K562 (cell line): ENCODE results near the gene SLCO2B1. TPM values are rescaled to one million over a fixed set of nuclear protein-coding genes. Genes with fewer than 3 reads are reported as not detected.
A peak's percentile ranks its signal among the peaks of the same experiment; 100 is the strongest.

Experiments used
- FOXA3 ChIP-seq, 2 experiments: fragments of 450-650 bp in 1 of 2; sonication (generic) in 1 of 2; formaldehyde crosslinking; IDR thresholded peaks in 1 of 2; conservative IDR thresholded peaks in 1 of 2; 2 replicates each; pipeline versions ENCODE4 v1.4.0 to v1.8.0; 2020 to 2022; ENCODE audit warnings: mild to moderate bottlenecking in 2 of 2, missing genetic modification reagents in 1 of 2
- GTF2E2 ChIP-seq: fragments of 200-800 bp; sonication (Bioruptor generic); IDR thresholded peaks from 2 replicates; pipeline ENCODE4 v1.6.1; 2016; ENCODE audit warnings: missing genetic modification characterization, missing compliant biosample characterization
- SRF ChIP-seq, 2 experiments: fragments of 250-450, 450-650 bp in 1 of 2; sonication (Bioruptor Pico) in 1 of 2; sonication (generic) in 1 of 2; formaldehyde crosslinking; IDR thresholded peaks; 2 replicates each; pipeline versions ENCODE4 v1.5.0 to v1.5.1; 2020 to 2022; ENCODE audit warnings: mild to moderate bottlenecking in 1 of 2, missing genetic modification reagents in 1 of 2
- ZNF134 ChIP-seq: fragments of 250-450 bp; sonication (Bioruptor Pico); conservative IDR thresholded peaks from 2 replicates; pipeline ENCODE4 v1.4.0; 2020
- ZNF316 ChIP-seq: fragments of 450-650 bp; IDR thresholded peaks from 2 replicates; pipeline ENCODE4 v1.6.1; 2016
- ZNF445 ChIP-seq: fragments of 250-450 bp; sonication (Bioruptor Pico); IDR thresholded peaks from 2 replicates; pipeline ENCODE4 v1.4.0; 2020; ENCODE audit warnings: low read depth, mild to moderate bottlenecking, moderate library complexity
- polyA plus RNA-seq, 8 experiments: library from polyadenylated mRNA; depleted of rRNA in 4 of 8; stranded (reverse) in 5 of 8; unstranded in 3 of 8; fragments of >200 nt; fragmentation: Nextera tagmentation in 2 of 8; fragmentation: Illumina TruSeq in 1 of 8; extraction: Ambion mirVana in 2 of 8; extraction: Trizol in 1 of 8; gene quantifications; 2 replicates each; pipeline versions ENCODE4 v1.2.1 to v1.2.3, GENCODE V29; 2011 to 2014; ENCODE audit warnings: inconsistent platforms in 1 of 8, missing spikeins in 1 of 8
- total RNA-seq, 7 experiments: library from RNA; depleted of rRNA in 6 of 7; stranded (reverse); fragments of >200 nt in 6 of 7; fragmentation: Illumina TruSeq in 2 of 7; extraction: Trizol in 2 of 7; gene quantifications; 2 replicates each; pipeline versions ENCODE4 v1.2.1 to v1.2.3, GENCODE V29; 2011 to 2021; ENCODE audit warnings: low replicate concordance in 1 of 7
- TF ChIP-seq, protein P1 (sequence below): sonication (generic); formaldehyde crosslinking; IDR thresholded peaks from 2 replicates; pipeline ENCODE4 v1.8.0; 2022; ENCODE audit warnings: mild to moderate bottlenecking, missing genetic modification reagents
- TF ChIP-seq, protein P2 (sequence below): fragments of 200-800 bp; sonication (Bioruptor generic); IDR thresholded peaks from 2 replicates; pipeline ENCODE4 v1.6.1; 2017; ENCODE audit warnings: missing genetic modification characterization, missing compliant biosample characterization
- TF ChIP-seq, protein P3 (sequence below), 2 experiments: fragments of 250-450 bp in 1 of 2; fragments of 450-650 bp in 1 of 2; sonication (Bioruptor Pico) in 1 of 2; IDR thresholded peaks; 2 replicates each; pipeline versions ENCODE4 v1.6.1 to v1.8.0; 2016 to 2021; ENCODE audit warnings: mild to moderate bottlenecking in 2 of 2, moderate library complexity in 2 of 2, missing compliant biosample characterization in 1 of 2, missing genetic modification characterization in 1 of 2

SLCO2B1 gene
- total and polyA plus RNA-seq, 9 of the 15 experiments (the other 6 are each of a cell fraction or from before 2014, with no cell fraction given) = 0.70 to 14.7 (median 7.6) TPM

DNA sequence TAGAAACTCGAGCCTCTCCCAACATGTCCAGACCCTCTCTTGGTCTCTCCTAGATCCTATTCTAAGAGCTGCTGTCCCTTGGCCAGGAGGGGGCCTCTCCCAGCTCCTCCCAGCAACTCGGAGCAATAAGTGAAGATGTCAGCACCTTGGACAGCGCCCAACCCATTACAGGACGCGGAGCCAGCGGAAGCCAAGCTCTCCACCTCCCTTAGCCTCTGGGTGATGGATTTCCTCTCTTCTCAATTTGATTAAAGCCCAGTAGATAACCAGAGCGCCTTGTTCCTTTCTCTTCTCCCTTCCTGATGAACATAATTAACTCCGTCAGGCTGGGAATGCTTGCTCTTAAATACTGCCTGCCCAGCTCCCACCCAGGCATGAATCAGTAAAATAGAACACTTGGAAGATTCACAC is 63.5 kb downstream of the SLCO2B1 start (continued):
- no peak for TF ChIP-seq GTF2E2 (tag)
- TF ChIP-seq, protein P1, sequence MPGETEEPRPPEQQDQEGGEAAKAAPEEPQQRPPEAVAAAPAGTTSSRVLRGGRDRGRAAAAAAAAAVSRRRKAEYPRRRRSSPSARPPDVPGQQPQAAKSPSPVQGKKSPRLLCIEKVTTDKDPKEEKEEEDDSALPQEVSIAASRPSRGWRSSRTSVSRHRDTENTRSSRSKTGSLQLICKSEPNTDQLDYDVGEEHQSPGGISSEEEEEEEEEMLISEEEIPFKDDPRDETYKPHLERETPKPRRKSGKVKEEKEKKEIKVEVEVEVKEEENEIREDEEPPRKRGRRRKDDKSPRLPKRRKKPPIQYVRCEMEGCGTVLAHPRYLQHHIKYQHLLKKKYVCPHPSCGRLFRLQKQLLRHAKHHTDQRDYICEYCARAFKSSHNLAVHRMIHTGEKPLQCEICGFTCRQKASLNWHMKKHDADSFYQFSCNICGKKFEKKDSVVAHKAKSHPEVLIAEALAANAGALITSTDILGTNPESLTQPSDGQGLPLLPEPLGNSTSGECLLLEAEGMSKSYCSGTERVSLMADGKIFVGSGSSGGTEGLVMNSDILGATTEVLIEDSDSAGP (CRISPR knock-in tag) = peak; percentile 73
- no peak for TF ChIP-seq ZNF134 (CRISPR knock-in tag)
- peak in 1 of 2 experiments; percentile 86; a peak in 2 of 4 replicates for TF ChIP-seq SRF (CRISPR knock-in tag; IDR thresholded peaks at IDR 0.05)
- 0 out of 4 replicates have a peak, but pooled peaks of 1 of the 2 experiments have one; percentile 33 for TF ChIP-seq FOXA3 (CRISPR knock-in tag; conservative IDR thresholded peaks at IDR 0.05 in 1 of 2, IDR thresholded peaks at IDR 0.05 in 1 of 2)
- TF ChIP-seq, protein P2, sequence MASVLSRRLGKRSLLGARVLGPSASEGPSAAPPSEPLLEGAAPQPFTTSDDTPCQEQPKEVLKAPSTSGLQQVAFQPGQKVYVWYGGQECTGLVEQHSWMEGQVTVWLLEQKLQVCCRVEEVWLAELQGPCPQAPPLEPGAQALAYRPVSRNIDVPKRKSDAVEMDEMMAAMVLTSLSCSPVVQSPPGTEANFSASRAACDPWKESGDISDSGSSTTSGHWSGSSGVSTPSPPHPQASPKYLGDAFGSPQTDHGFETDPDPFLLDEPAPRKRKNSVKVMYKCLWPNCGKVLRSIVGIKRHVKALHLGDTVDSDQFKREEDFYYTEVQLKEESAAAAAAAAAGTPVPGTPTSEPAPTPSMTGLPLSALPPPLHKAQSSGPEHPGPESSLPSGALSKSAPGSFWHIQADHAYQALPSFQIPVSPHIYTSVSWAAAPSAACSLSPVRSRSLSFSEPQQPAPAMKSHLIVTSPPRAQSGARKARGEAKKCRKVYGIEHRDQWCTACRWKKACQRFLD (CRISPR knock-in tag) = peak; percentile 92
- TF ChIP-seq ZNF445 (CRISPR knock-in tag) = no peak
- no peak for TF ChIP-seq ZNF316
- TF ChIP-seq, protein P3, sequence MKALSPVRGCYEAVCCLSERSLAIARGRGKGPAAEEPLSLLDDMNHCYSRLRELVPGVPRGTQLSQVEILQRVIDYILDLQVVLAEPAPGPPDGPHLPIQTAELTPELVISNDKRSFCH (CRISPR knock-in tag; IDR thresholded peaks at IDR 0.05) = no peak
- TF ChIP-seq, protein P3 (tag; IDR thresholded peaks at IDR 0.05) = peak; percentile 28; the same call in 1 of the 2 replicates
- TF ChIP-seq, all 486 proteins: peak for 88
